ENCODE data around the gene HOXA5.

Gene HOXA5

DNA sequence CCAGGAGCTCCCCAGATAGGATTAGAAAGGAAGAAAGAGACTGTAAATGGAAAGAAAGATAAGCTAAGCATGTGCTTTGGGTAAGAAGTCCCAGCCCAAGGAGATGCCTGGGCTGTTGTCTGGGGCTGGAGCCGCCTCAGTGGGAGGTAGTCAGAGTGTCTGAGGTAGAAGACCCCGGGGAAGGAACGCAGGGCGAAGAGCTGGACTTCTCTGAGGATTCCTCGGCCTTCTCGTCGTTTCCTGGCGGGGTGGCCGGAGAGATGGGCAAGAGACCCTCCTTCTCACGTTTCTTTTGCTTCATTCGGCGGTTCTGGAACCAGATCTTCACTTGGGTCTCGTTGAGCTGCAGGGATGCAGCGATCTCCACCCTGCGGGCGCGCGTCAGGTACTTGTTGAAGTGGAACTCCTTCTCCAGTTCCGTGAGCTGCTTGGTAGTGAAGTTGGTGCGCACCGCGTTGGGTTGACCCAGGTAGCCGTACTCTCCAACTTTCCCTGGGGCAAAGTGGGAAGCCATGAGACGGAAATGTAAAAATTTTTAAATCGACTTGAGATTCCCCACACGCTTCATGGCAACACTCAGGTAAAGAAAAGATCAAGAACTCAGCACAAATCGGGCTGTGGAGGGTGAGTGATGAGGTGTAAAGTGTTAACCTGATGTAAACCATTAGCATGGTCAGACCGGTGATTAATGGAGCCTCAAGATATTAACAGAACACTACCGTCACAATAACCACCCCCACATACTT is 49.0 kb downstream of the HOXA5 start:
- no peak for DNase-seq (ENCODE audit: low spot score)

DNA sequence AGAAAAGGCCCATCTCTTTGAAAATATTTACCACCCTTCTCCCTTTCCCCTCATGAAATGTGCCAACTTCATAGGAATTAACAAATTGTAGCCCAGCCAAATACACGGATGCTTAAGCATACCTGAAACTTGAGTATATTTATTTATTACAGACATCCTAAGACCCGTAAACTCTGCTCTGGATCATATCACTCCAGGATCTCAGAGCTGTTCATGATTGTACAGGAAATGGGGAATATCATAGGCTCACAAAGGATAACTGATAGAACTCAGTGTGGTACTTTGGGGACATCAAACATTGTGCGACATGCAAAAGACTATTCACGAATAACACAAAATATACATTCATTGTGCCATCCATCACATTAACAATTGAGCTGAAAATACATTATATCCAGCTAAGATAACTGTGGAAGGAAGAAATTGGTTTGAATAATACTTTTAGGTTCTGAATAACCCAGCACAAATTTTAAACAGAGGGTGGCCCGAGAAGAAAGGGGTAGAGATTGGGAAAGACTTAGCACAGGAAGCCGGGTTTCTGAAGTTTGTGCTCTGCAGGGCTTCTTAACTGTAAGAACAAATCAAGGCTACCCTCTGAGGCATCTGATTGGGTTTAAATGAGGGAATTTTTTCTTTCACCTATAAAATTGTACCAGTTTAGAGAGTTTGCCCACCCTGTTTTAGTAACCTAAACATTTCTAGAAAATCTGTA is 50.1 kb downstream of the HOXA5 start:
- no peak for DNase-seq (ENCODE audit: low spot score)

- no peak for DNase-seq (ENCODE audit: low spot score)
Measured at GRCh38 chr7:27092819-27093110, 50.7 kb downstream of the HOXA5 start.

GRCh38 chr7:27091941-27092818 is 51.3 kb downstream of the HOXA5 start:
- DNase-seq (ENCODE audit: low spot score) = no peak

DNA sequence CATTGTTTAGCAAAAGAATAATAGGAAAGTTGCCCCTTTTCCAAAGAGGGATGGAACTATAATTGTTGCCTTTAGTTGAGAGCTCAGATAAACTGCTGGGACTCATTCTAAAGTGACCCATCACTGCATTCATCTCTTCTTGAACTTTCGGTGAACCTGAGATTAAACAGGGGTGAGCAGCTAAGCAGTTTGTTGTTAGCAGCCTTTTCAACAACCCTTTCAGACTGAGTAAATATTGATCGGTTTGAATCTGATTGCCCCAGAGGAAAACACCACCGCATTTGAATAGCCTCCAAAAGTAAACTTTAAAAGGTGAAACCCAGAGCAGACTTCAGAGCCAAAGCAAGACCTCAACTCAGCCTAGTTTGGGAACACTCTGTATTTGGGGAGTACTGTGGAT is 52.4 kb downstream of the HOXA5 start:
- no peak for DNase-seq (ENCODE audit: low spot score)
